Measurements from ENCODE around the gene PPEF2.

Gene PPEF2

DNA sequence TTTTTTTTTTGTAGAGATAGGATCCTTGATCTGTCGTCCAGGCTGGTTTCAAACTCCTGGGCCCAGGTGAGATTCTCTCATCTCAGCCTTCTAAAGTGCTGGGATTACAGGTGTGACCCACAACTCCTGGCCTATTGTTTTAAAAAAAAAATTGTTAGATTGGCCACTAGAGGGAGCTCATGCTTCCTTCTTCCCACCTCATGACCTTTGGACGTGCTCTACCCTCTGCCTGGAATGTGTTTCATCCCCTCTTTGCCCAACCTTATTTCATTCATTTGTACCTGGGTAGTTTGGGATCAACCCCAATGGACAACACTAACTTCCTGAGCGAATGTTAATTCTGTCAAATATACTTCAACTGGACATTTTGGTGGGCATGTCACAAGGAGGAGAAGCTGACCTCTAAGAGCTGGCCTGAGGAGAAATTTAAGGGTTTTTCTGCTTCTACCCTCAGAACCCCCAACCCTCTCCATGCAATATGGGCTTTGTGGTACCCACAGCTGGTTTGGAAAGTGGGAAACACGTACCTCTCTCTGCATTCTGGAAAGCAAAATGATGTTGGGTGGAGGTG, 6.4 kb downstream of the PPEF2 start:
- peak in 1 of 2 experiments; percentile 5 for DNase-seq

- DNase-seq = no peak
These were observed 9.7 kb downstream of the PPEF2 start for GRCh38 chr4:75892508-75892907.

DNA sequence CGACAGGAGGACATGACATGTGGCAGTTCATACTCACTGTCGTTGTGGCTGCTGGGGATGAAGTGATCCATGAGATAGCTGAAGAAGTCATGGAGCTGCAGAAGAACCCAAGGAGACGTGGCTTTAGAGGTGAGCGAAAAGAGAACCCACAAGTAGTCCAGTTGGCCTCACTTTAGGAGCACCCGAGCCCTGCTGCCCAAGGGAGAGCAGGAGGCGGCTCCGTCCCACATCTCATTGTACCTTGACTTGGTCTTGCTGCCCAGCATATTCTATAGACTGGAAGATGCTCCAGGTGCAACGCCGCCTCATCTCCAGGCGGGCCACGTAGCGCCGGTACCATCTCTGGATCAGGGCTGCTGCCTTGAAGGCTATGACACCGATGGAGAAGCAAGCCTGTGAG, 10.6 kb downstream of the PPEF2 start:
- no peak for DNase-seq

DNA sequence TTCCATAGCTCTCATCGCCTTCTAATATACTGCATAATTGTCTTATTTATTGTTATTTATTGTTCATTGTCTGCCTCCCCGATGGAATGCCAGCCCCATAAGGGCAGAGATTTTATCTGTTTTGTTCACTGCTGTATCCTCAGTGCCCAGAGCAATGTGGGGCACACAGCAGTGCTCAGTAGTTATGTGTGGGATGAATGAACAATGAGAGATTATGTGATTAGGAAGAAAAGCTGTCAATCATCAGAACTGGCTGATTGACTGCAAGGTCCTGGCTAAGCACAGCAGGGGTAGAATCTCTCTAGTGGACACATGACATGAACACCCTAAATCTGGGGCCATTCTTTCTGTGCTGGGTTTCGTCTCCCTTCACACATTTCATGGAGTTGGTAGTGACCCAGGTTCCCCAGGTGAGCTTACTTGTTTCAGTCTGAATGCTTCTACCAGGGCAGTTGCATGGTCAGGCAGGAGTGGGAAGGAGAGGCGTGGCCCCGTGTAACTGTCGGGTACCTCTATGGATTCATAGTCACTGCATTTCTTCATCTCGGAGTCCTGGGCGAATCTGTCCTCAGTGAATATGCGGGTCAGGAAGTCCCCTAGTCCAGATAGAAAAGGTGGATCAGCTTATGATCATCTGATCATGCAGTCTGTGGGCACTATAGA, 12.6 kb downstream of the PPEF2 start:
- no peak for DNase-seq

GRCh38 chr4:75886104-75886503, 16.1 kb downstream of the PPEF2 start:
- DNase-seq = no peak

GRCh38 chr4:75881476-75881875, 20.8 kb downstream of the PPEF2 start:
- no peak for DNase-seq

GRCh38 chr4:75880278-75880677, 22.0 kb downstream of the PPEF2 start:
- DNase-seq = no peak

DNA sequence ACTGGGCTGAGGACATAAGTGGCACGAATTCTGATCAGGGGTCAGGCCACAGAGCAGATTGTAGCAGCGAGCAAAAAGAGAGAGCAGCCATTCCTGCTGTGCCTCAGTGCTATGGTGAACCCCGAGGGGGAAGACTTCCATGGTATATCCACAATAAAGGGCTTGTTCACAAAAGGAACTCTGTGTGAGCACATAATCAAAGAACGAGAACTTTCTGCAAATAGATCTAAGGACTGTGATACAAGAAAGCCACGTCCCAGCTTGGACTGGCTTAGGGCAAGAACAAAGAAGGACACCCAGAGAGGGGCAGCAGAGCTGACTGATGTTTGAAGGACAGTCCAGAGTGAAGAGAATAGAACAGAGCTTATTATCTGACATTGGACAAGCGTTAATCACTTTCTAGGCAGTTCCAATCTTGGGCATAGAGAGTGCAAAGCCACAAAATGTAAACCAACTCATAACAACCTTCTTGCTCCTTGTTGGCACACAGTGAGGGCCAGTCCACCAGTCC, 24.0 kb downstream of the PPEF2 start:
- no peak for DNase-seq

DNA sequence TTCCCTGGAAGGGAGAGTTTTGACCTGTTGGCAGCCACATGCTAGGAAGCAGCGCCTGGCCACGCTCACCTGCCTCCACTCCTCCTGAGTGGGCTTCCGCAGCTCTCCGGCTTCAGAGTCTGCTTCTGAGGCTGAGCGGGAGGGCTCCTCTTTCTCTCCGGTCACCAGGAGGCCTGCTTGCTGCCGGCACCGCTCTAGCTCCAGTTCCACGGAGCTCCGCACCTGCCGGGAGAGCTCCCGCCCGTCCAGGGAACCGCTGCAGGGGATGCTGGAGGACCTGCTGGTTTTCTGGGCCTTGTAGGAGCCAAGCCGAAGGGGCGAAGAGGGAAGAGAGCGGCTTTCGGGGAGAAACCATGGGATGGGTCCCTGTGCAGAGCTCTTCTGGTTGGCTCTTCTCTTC, 26.0 kb downstream of the PPEF2 start:
- no peak for DNase-seq

DNA sequence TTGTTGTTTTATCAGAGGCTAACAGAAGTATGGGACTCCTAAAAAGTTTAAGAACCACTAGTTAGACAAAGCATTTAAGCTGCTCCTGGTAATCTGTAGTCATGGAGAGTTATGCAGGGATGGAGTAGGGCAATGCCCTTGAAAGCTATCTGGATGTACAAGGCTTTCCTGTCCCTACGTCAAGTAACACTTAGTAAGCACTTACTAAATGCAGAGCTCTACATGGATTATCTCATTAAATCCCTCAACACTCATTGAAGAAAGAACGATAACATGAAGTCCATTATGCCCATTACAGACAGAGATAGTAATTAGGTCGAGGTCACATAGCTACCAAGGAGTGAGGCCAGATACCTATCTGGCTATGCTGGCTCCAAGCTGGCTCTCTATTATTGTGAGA, 33.2 kb downstream of the PPEF2 start:
- no peak for DNase-seq

DNA sequence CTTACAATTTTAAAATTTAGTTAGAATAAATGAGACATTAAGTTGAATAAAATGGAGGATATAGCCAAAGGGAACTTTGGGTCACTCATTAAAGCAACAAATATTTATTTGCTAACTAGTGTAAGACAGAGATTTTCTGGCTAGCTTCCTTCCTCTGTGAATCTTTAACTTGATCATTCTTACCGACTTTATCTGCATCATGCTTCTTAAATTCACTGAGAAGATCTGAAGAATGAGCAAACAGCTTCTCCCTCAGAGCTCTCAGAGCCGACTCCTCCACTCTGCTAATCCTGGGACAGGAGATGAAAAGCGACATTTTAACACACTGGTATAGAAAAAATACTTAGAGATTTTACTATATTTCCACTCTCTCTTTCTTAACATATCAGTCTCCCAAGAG, 35.1 kb downstream of the PPEF2 start:
- DNase-seq = no peak

DNA sequence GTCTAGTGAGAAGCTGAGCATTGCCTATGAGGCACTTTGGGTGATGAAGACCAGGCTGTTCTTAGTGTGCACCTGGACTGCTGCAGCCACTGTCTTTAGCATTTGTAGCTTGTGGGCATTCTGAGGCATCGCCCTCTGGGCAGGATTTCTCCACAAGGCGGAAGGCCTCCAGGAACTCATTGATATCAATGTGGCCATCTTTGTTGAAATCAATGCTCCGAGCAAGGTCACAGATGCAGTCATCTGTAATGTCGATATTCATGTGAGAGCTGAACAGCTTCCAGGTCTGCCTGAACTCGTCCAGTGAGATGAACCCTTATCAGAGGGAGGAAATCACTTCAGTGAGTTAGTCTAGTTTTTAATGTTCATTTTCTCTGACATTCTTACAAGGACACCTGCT, 41.6 kb downstream of the PPEF2 start:
- DNase-seq = no peak

DNA sequence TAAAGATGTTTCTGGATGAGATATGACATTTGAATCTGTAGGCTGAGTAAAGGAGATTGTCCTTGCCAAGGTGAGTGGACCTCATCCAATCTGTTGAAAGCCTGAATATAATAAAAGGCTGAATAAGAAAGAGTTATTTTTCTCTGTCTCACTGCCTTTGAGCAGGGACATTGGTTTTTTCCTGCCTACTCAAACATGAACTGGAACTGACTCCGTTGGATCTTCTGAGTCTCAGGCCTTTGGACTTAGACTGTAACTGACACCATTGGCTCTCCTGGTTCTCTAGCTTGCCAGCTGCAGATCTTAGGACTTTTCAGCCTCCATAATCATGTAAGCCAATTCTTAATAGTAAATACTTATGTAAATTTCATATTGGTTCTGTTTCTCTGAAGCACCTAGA, 43.5 kb downstream of the PPEF2 start:
- no peak for DNase-seq

DNA sequence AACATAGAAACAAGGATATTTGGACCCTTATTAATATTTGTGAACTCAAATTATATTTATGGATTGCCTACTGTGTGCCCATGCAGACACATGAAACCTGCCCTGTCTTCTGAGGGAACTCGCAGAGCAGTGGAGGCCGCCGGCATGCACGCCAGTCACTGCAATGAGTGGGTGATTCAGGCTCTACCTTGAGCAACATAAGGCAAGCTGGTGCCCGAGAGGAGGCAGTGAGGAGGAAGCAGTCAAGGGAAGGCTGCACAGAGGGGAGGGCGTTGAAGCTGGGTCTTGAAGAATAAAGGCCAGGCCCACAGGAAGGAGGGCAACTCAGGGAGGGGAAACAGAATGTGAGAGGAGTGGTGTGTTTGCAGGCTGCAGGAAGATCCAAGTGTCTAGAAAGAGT, 52.8 kb downstream of the PPEF2 start:
- DNase-seq = no peak

GRCh38 chr4:75848891-75849290, 53.4 kb downstream of the PPEF2 start:
- DNase-seq = no peak

GRCh38 chr4:75848171-75848760, 54.0 kb downstream of the PPEF2 start:
- DNase-seq = peak; percentile 4 to 22

DNA sequence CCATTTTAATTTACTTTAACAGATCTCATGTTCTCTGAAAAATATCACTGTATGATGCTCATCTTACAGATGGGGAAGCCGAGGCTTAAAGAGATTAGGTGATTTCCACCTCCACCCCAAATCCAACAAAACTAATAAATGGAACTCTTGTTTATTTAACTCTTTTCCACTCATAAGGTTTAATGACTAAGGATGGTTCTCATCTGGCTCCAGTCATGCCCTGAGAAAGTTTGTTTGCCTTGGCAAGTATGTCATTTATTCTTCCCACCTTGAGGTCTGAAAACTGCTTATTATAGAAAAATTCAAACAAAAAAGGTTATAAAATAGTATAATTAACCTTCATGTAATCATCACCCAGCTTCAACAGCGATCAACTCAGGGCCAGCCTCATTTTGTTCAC, 56.3 kb downstream of the PPEF2 start:
- DNase-seq = no peak

GRCh38 chr4:75844151-75844662, 58.0 kb downstream of the PPEF2 start:
- DNase-seq = no peak

GRCh38 chr4:75843596-75843995, 58.7 kb downstream of the PPEF2 start:
- no peak for DNase-seq

DNA sequence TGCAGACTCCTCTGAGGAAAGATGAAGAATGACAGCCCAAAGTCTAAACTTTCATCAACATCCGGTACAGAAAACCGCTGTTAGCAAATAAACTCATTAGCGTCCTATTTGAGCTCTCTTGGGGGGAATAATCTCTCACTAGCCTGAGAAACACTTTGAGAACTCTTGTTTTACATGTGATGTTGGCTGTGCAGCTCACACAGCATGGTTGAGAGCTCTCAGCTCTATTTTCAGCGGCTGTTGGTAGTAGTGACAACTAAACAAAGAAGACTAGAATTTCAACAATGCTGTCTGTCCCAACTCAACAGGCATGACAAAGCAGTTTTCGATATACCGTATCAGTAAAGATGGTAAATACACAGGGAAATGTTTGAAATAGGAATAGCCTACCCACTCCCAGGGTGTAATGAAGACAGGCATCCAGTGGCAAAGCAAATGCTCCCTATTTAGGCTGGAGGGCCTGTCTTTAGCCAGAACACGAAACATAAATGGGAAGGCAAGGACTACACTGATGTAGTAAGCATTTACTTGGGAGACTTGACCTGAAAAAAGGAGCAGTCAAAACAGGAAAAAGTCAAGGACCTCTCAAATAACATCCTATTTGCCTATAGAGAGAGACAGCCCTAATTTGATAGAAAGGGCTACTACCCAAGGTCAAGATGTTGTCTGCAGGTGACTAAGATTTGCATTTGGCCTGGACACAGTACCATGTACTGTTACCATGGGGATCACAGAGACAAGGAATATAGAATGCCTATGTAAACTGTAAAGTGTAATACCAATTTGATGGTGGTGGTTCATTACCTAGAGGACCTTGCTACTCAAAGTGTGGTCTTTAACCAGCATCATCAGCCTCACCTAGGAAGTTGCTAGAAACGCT, 60.4 kb downstream of the PPEF2 start:
- no peak for DNase-seq

DNA sequence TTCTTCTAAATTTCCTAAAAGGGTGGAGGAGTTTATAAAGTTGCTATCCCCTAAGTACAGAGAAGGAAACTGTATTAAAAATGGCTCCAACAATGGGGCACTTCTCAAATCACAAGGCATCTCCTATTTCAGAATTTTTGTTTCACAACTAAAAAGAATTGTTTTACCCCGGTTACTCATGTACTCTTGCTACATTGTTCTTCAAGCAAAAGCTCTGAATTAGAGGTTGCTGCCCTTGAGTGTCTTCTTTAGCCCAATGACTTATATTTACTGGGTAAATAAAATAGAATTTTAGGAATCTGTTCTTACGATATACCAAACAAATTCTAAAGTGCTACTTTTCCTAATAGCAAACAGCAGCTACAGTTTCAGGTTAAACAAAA, 67.5 kb downstream of the PPEF2 start:
- DNase-seq = no peak

DNA sequence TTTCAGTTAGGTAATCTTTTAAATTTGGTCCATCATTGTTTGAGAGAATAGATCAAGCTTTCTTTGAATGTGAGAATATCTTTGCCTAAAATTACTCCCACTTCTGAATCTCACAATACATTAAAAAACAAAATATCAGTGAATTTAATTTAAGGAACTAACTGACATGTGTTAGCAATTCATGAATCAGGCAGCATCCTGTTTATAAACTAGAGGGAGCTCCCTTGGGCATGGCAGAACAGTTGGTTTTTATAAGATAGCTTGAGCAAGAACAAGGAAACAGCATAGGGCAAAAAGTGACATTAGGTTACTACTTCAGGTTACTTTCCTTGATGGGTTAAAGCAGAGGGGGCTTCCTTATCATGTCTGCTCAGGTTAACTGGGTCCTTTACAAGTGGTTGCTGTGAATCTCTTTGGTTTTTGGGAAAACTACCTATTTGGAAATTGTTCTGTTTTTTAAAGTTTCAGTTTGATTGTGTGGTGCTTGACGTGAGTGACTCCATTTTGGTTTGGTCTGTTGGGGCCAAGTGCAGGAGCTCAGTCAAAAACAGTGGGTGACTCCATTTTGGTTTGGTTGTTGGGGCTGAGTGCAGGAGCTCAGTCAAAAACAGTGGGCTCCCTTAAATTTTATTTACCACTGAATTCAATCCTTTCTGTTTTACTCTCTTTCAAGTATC, 68.0 kb downstream of the PPEF2 start:
- no peak for DNase-seq

All from activated CD4-positive, alpha-beta T cell treated with anti-CD3 and anti-CD28 coated beads, Interleukin-2, amount 50 U/mL, for 48 hours (primary cell).